IMR-90 (cell line): ENCODE results near the gene GALNT9. TPM values are rescaled to one million over a fixed set of nuclear protein-coding genes. Genes with fewer than 3 reads are reported as not detected.

Experiments used
- ATAC-seq: fragments of 200-7000 bp; cut with Tn5 transposase; 2 replicates; pipeline ENCODE4 v1.9.1; 2020; ENCODE audit warnings: low read depth, mild to moderate bottlenecking, moderate library complexity
- BruUV-seq: library from RNA; stranded (reverse); fragments of 400-500 nt; replicated peaks from 2 replicates; lab custom pipeline; 2021; lab: Mats Ljungman, UMichigan
- CTCF ChIA-PET: fragments of 300-600 bp; formaldehyde crosslinking; extraction: SDS; loops from one replicate; lab custom pipeline; 2021; ENCODE audit warnings: antibody characterized with exemption; lab: Yijun Ruan, JAX
- POLR2A ChIA-PET: fragments of 300-600 bp; sonication (Branson Sonifier 250); formaldehyde crosslinking; loops from one replicate; lab custom pipeline; 2022; ENCODE audit warnings: antibody characterized with exemption; ENCODE audit not compliant: unreplicated experiment; lab: Charles Lee
- DNase-seq: peaks from one replicate; pipeline ENCODE4 v3.0.0; 2013
- H2AFZ ChIP-seq: replicated peaks from 2 replicates; pipeline ENCODE3; 2013; ENCODE audit warnings: low read length, mild to moderate bottlenecking; ENCODE audit not compliant: poor library complexity
- H2AK5ac ChIP-seq: 2 replicates; pipeline ENCODE4 v1.6.1; 2013; ENCODE audit warnings: low read depth, low read length, inconsistent platforms
- H2AK9ac ChIP-seq: replicated peaks from 2 replicates; pipeline ENCODE3; 2013; ENCODE audit warnings: mild to moderate bottlenecking, low read depth, low read length, moderate library complexity; ENCODE audit not compliant: poor library complexity
- H2BK120ac ChIP-seq: 2 replicates; pipeline ENCODE4 v1.6.1; 2013; ENCODE audit warnings: low read depth, low read length, inconsistent platforms
- H2BK15ac ChIP-seq: 3 replicates; pipeline ENCODE4 v1.6.1; 2013; ENCODE audit warnings: low read depth, low read length, inconsistent platforms
- H2BK20ac ChIP-seq: 2 replicates; pipeline ENCODE4 v1.6.1; 2013; ENCODE audit warnings: low read depth, mild to moderate bottlenecking, inconsistent platforms, low read length, moderate library complexity
- H2BK5ac ChIP-seq: 2 replicates; pipeline ENCODE4 v1.6.1; 2013; ENCODE audit warnings: mild to moderate bottlenecking, low read depth, low read length, inconsistent platforms; ENCODE audit not compliant: poor library complexity, severe bottlenecking
- H3K14ac ChIP-seq: replicated peaks from 2 replicates; pipeline ENCODE4 v1.6.1; 2013; ENCODE audit warnings: low read depth, low read length, inconsistent platforms
- H3K18ac ChIP-seq: 2 replicates; pipeline ENCODE4 v1.6.1; 2013; ENCODE audit warnings: low read depth, low read length, control low read depth
- H3K23ac ChIP-seq: 2 replicates; pipeline ENCODE4 v1.6.1; 2013; ENCODE audit warnings: low read depth, low read length, inconsistent platforms
- H3K27ac ChIP-seq: 2 replicates; pipeline ENCODE4 v1.5.1; 2013; ENCODE audit warnings: mild to moderate bottlenecking, control low read depth, low read length; ENCODE audit not compliant: insufficient read depth
- H3K27me3 ChIP-seq: 2 replicates; pipeline ENCODE4 v1.6.1; 2013; ENCODE audit warnings: low read length; ENCODE audit not compliant: control insufficient read depth, insufficient read depth
- H3K36me3 ChIP-seq: 2 replicates; pipeline ENCODE4 v1.6.1; 2013; ENCODE audit warnings: low read length, mixed read lengths; ENCODE audit not compliant: control insufficient read depth, insufficient read depth
- H3K4ac ChIP-seq: 2 replicates; pipeline ENCODE4 v1.6.1; 2013; ENCODE audit warnings: low read depth, low read length, inconsistent platforms
- H3K4me1 ChIP-seq: 2 replicates; pipeline ENCODE4 v1.6.1; 2013; ENCODE audit warnings: low read length, mixed read lengths; ENCODE audit not compliant: control insufficient read depth, insufficient read depth
- H3K4me2 ChIP-seq: 2 replicates; pipeline ENCODE4 v1.6.1; 2013; ENCODE audit warnings: low read depth, mild to moderate bottlenecking, control low read depth, low read length, moderate library complexity
- H3K4me3 ChIP-seq: 2 replicates; pipeline ENCODE4 v1.5.1; 2013; ENCODE audit warnings: low read depth, mild to moderate bottlenecking, control low read depth, low read length, moderate library complexity; ENCODE audit not compliant: insufficient read depth
- H3K56ac ChIP-seq: 2 replicates; pipeline ENCODE4 v1.6.1; 2013; ENCODE audit warnings: low read length, inconsistent platforms; ENCODE audit not compliant: insufficient read depth; ENCODE audit errors: extremely low read depth
- H3K79me1 ChIP-seq, 2 experiments: 2 replicates each; pipeline ENCODE4 v1.6.1; 2013; ENCODE audit warnings: low read length in 2 of 2, inconsistent platforms in 1 of 2, low read depth in 1 of 2
- H3K9ac ChIP-seq: 2 replicates; pipeline ENCODE4 v1.6.1; 2013; ENCODE audit warnings: low read depth, low read length, control low read depth
- H3K9me1 ChIP-seq: 2 replicates; pipeline ENCODE4 v1.6.1; 2013; ENCODE audit warnings: low read length, inconsistent platforms; ENCODE audit not compliant: insufficient read depth
- H3K9me3 ChIP-seq: 2 replicates; pipeline ENCODE4 v1.6.1; 2013; ENCODE audit warnings: low read length; ENCODE audit not compliant: control insufficient read depth, insufficient read depth
- H4K20me1 ChIP-seq: 2 replicates; pipeline ENCODE4 v1.6.1; 2013; ENCODE audit warnings: low read length, inconsistent platforms; ENCODE audit not compliant: insufficient read depth
- H4K5ac ChIP-seq: 2 replicates; pipeline ENCODE4 v1.6.1; 2013; ENCODE audit warnings: mild to moderate bottlenecking, low read depth, low read length, control low read depth
- H4K8ac ChIP-seq, 2 experiments: 2 replicates each; pipeline ENCODE4 v1.6.1; 2013; ENCODE audit warnings: low read depth in 2 of 2, low read length in 2 of 2, control low read depth in 1 of 2, inconsistent platforms in 1 of 2
- H4K91ac ChIP-seq: 2 replicates; pipeline ENCODE4 v1.6.1; 2013; ENCODE audit warnings: low read depth, low read length, inconsistent platforms; ENCODE audit not compliant: insufficient read depth
- BHLHE40 ChIP-seq: fragments of 150-350 bp; IDR thresholded peaks from 2 replicates; pipeline ENCODE4 v1.6.1; 2016; ENCODE audit warnings: mild to moderate bottlenecking, low read depth, low read length
- CEBPB ChIP-seq: IDR thresholded peaks from 2 replicates; pipeline ENCODE4 v1.6.1; 2012; ENCODE audit warnings: low read depth, low read length, improper control_type of control experiment
- CHD1 ChIP-seq: IDR thresholded peaks from 2 replicates; pipeline ENCODE4 v1.6.1; 2012; ENCODE audit warnings: low read depth, low read length, improper control_type of control experiment
- CTCF ChIP-seq: conservative IDR thresholded peaks from 2 replicates; pipeline ENCODE4 v1.5.1; 2012; ENCODE audit warnings: mild to moderate bottlenecking, low read depth, low read length, improper control_type of control experiment
- ELK1 ChIP-seq: fragments of 150-350 bp; IDR thresholded peaks from 2 replicates; pipeline ENCODE4 v1.6.1; 2016; ENCODE audit warnings: low read depth, mild to moderate bottlenecking, low read length, moderate library complexity, borderline replicate concordance
- FOS ChIP-seq: fragments of 150-350 bp; IDR thresholded peaks from 2 replicates; pipeline ENCODE4 v1.6.1; 2016; ENCODE audit warnings: low read depth, low read length
- MAZ ChIP-seq: IDR thresholded peaks from 2 replicates; pipeline ENCODE4 v1.6.1; 2012; ENCODE audit warnings: low read depth, mild to moderate bottlenecking, low read length, improper control_type of control experiment, moderate library complexity, borderline replicate concordance
- MXI1 ChIP-seq: IDR thresholded peaks from 2 replicates; pipeline ENCODE4 v1.6.1; 2012; ENCODE audit warnings: low read depth, mild to moderate bottlenecking, low read length, moderate library complexity, borderline replicate concordance
- NFE2L2 ChIP-seq: fragments of 150-350 bp; IDR thresholded peaks from 2 replicates; pipeline ENCODE4 v1.6.1; 2016; ENCODE audit warnings: low read depth, mild to moderate bottlenecking, low read length
- RAD21 ChIP-seq: IDR thresholded peaks from 2 replicates; pipeline ENCODE4 v1.6.1; 2012; ENCODE audit warnings: low read length, improper control_type of control experiment
- RCOR1 ChIP-seq: IDR thresholded peaks from 2 replicates; pipeline ENCODE4 v1.6.1; 2012; ENCODE audit warnings: mild to moderate bottlenecking, low read length, improper control_type of control experiment; ENCODE audit not compliant: insufficient replicate concordance
- RFX5 ChIP-seq: IDR thresholded peaks from 2 replicates; pipeline ENCODE4 v1.8.0; 2012; ENCODE audit warnings: low read depth, mild to moderate bottlenecking, low read length, moderate library complexity
- SMC3 ChIP-seq: fragments of 150-350 bp; IDR thresholded peaks from 2 replicates; pipeline ENCODE4 v1.6.1; 2016; ENCODE audit warnings: low read depth, mild to moderate bottlenecking, antibody characterized with exemption, low read length, moderate library complexity
- USF2 ChIP-seq: fragments of 150-350 bp; IDR thresholded peaks from 2 replicates; pipeline ENCODE4 v1.6.1; 2017; ENCODE audit warnings: mild to moderate bottlenecking, antibody characterized with exemption, low read length, low read depth
- WGBS, 2 experiments: methylation state at CpG; one replicate each; pipeline versions ENCODE4 v1.1.5 to v1.1.7; 2013; ENCODE audit warnings: missing lambda C conversion rate in 2 of 2; ENCODE audit not compliant: insufficient read length in 1 of 2; ENCODE audit errors: extremely low coverage in 2 of 2; 5-methylcytosine and 5-hydroxymethylcytosine counted together
- dilution Hi-C: fragments of 300-500 bp; cut with HindIII; formaldehyde crosslinking; loops from one replicate; pipeline ENCODE4 v1.14.3; 2018; ENCODE audit warnings: low sequenced_read_pairs; ENCODE audit not compliant: unreplicated experiment
- in situ Hi-C: fragments of 300-500 bp; cut with MboI; formaldehyde crosslinking; loops from 3 replicates; pipeline ENCODE4 v1.14.3; 2019; ENCODE audit warnings: low sequenced_read_pairs, inconsistent platforms, mixed read lengths
- intact Hi-C: fragments of 100-400 bp; cut with micrococcal nuclease; formaldehyde crosslinking; loops from 2 replicates; pipeline ENCODE4 v1.10.0; 2022
- polyA plus RNA-seq, 3 experiments: library from polyadenylated mRNA; depleted of rRNA; stranded (reverse); fragments of >200 nt; gene quantifications; 2 replicates each; pipeline ENCODE4 v1.2.3, GENCODE V29; 2012; ENCODE audit warnings: low replicate concordance in 1 of 3
- total RNA-seq: library from RNA; depleted of rRNA; stranded (reverse); fragments of >200 nt; gene quantifications from 2 replicates; pipeline ENCODE4 v1.2.3, GENCODE V29; 2012

The GALNT9 gene
- total and polyA plus RNA-seq, 2 of the 4 experiments (the other 2 are of a cell fraction), result under 0.01 to 0.12 TPM

GRCh38 chr12:132172619-132173018, 156.8 kb downstream of the GALNT9 start:
- Histone ChIP-seq H3K79me1 (no peaks in the 10 kb centered on the region), H3K4me3 (no peak overlapping the region), H2AK5ac (no peak overlapping the region), H3K4me2 (no peak overlapping the region), H3K27ac (no peak overlapping the region), H3K18ac (no peak overlapping the region), H2BK120ac (no peak overlapping the region), H3K36me3 (no peaks in the 10 kb centered on the region), H2BK20ac (no peak overlapping the region), H4K8ac (no peak overlapping the region), H3K4me1 (peaks cover 8% of the 10 kb centered on the region; the same call in 1 of the 2 replicates), H3K4ac (no peak overlapping the region), H3K9ac (no peak overlapping the region), H3K56ac (no peak overlapping the region), H3K9me1 (no peaks in the 10 kb centered on the region; the same call in 1 of the 2 replicates), H3K9me3 (no peaks in the 10 kb centered on the region), H2AFZ (no peak overlapping the region), H2BK5ac (no peak overlapping the region), H2AK9ac (no peak overlapping the region), H3K23ac (no peak overlapping the region), H4K20me1 (no peaks in the 10 kb centered on the region; the same call in 1 of the 2 replicates), H3K14ac (no peak overlapping the region), H4K91ac (no peak overlapping the region), H4K5ac (no peak overlapping the region), H3K27me3 (peaks cover 61% of the 10 kb centered on the region), H2BK15ac (no peak overlapping the region)
- WGBS, 2 experiments, result 62% methylated on average over 11 of the region's 15 CpGs; no CpG with 5 or more reads in 1 of the 2 experiments
- intact Hi-C loops, result no loop called here
- ChIA-PET POLR2A (no interaction called here), CTCF (no interaction called here)
- DNase-seq (no peak), ATAC-seq (no peak)
- dilution Hi-C loops, result no loop called here
- BruUV-seq, result no TSS peak
- in situ Hi-C loops, result no loop called here
- TF ChIP-seq MAZ (no peak), FOS (no peak), NFE2L2 (no peak), CHD1 (no peak), CEBPB (no peak), RCOR1 (no peak), CTCF (no peak), BHLHE40 (no peak), ELK1 (no peak), USF2 (no peak), MXI1 (no peak), SMC3 (no peak), RAD21 (no peak), RFX5 (no peak)
